AG04449 (cell line): ENCODE results near the gene BANP.
"Not testable (repeated sequence)": the region's sequence is repeated elsewhere in the genome, so short reads cannot be mapped to it uniquely, and the experiment has no call there.

Experiments
- CTCF ChIA-PET: fragments of 350-600 bp; formaldehyde crosslinking; extraction: SDS; loops from one replicate; lab custom pipeline; 2021; ENCODE audit warnings: antibody characterized with exemption; lab: Yijun Ruan, JAX
- POLR2A ChIA-PET: fragments of 400-600, 350-600 bp; formaldehyde crosslinking; extraction: SDS; loops from one replicate; lab custom pipeline; 2020; ENCODE audit warnings: antibody characterized with exemption, inconsistent platforms; lab: Yijun Ruan, JAX
- DNase-seq: peaks from one replicate; pipeline ENCODE4 v3.0.0-alpha.2; 2010; ENCODE audit warnings: low read depth, low spot score
- H3K4me3 ChIP-seq: 2 replicates; pipeline ENCODE4 v1.5.1; 2011; ENCODE audit warnings: low read depth, mild to moderate bottlenecking, control low read depth, low read length
- TF ChIP-seq, protein P1 (sequence below): IDR thresholded peaks from one replicate; pipeline ENCODE4 v1.5.1; 2011; ENCODE audit warnings: mild to moderate bottlenecking, moderate library complexity, low read length, control low read depth, inconsistent platforms; ENCODE audit not compliant: insufficient read depth; ENCODE audit errors: missing control alignments

BANP gene

DNA sequence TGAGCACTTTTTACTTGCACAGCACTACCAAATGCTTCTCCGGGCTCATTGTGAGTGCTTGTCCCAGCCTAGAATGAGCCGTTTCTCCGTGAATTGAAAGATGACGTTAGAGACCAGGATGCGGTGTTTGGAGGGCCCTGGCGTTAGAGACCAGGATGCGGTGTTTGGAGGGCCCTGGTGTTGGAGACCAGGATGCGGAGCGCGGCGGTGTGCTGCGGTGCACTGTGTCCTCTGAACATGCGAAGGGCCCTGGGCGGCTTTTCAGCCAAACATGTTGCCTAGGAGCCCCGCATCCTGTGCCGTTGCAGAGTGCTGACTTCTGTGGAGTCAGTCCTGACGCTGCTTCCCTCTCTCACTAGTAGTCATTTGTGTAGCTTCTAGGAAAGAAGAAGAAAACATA, 42.7 kb downstream of the BANP start:
- TF ChIP-seq, protein P1, sequence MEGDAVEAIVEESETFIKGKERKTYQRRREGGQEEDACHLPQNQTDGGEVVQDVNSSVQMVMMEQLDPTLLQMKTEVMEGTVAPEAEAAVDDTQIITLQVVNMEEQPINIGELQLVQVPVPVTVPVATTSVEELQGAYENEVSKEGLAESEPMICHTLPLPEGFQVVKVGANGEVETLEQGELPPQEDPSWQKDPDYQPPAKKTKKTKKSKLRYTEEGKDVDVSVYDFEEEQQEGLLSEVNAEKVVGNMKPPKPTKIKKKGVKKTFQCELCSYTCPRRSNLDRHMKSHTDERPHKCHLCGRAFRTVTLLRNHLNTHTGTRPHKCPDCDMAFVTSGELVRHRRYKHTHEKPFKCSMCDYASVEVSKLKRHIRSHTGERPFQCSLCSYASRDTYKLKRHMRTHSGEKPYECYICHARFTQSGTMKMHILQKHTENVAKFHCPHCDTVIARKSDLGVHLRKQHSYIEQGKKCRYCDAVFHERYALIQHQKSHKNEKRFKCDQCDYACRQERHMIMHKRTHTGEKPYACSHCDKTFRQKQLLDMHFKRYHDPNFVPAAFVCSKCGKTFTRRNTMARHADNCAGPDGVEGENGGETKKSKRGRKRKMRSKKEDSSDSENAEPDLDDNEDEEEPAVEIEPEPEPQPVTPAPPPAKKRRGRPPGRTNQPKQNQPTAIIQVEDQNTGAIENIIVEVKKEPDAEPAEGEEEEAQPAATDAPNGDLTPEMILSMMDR: no peak
- H3K4me3 ChIP-seq: no peak overlapping the region
- ChIA-PET CTCF (no interaction called here), POLR2A (no interaction called here)
- DNase-seq: no peak

DNA sequence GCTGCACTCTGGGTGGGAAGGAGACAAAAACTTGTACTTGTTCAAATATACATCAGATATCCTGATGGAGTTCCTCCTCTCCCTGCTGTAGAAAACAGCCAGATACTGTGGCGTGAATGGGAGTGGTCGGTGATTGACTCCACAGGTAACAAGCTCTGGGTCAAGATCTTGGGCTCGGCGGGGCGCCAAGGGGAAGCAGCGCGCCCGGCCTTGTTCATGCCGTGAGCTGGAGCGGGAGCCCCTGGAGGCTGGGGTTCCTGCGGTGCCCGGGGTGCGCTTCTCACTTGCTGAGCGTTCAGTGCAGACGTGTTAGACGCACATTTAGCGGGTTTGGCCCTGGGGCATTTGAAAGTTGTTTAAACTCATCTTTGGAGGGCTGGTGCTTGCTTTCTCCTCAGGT, 44.4 kb downstream of the BANP start:
- H3K4me3 ChIP-seq: no peak overlapping the region
- CTCF ChIA-PET: no interaction called here
- TF ChIP-seq, protein P1: no peak
- DNase-seq: no peak
- POLR2A ChIA-PET: no interaction called here

DNA sequence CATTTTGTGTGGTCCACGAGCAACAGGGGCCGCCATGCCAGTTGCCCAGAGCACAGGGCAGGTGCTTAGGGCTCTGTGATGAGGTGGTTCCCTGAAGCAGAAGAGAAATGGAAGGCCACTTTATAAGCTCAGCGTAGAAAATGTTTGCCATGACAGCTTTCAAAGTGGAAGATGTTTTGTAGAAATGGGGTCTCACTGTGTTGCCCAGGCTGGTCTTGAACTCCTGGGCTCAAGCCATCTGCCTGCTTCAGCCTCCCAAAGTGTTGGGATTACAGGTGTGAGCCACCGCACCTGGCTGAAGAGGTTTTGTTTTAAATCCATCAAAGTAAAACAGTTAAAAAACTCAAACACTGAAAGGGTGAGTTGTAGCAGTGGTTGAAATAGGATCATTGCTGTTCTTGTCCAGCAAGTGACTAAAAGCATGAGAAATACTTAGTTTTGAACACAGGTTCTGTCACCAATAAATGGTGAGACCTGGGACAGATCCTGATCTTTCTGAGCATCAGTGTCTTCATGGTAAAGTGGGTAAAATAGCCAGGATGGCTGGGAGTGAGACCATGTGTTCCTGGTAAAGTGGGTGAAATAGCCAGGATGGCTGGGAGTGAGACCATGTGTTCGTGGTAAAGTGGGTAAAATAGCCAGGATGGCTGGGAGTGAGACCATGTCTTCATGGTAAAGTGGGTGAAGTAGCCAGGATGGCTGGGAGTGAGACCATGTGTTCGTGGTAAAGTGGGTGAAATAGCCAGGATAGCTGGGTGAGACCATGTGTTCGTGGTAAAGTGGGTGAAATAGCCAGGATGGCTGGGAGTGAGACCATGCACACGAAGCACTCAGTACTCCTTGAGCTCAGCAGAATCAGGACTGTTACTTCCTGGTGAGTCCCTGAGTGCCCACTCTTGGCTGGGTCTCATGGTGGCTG, 46.0 kb downstream of the BANP start:
- H3K4me3 ChIP-seq: no peak overlapping the region
- TF ChIP-seq, protein P1: no peak
- DNase-seq: no peak
- CTCF ChIA-PET: no interaction called here
- POLR2A ChIA-PET: no interaction called here

DNA sequence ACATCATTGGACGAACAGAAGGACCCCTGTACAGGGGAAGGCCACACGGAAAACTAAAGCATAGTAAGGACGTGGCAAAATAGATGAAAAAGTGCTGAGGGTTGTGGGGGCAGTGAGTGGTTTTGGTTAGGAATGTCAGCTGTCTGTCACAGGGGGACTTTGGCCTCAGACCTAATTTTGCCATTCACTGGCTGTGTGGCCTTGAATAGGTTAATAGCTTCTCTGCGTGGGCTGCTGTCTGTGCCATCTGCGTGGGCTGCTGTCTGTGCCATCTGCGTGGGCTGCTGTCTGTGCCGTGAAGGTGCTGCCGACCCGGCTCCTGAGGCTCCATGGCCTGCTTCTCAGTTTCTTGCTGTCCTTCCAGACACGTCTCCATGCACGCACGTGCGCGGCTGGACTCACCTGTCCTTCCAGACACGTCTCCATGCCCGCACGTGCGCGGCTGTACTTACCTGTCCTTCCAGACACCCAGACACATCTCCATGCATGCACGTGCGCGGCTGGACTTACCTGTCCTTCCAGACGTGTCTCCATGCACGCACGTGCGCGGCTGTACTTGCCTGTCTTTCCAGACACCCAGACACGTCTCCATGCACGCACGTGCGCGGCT, 47.1 kb downstream of the BANP start:
- POLR2A ChIA-PET, H3K4me3 ChIP-seq, CTCF ChIA-PET, DNase-seq: not testable (repeated sequence)

DNA sequence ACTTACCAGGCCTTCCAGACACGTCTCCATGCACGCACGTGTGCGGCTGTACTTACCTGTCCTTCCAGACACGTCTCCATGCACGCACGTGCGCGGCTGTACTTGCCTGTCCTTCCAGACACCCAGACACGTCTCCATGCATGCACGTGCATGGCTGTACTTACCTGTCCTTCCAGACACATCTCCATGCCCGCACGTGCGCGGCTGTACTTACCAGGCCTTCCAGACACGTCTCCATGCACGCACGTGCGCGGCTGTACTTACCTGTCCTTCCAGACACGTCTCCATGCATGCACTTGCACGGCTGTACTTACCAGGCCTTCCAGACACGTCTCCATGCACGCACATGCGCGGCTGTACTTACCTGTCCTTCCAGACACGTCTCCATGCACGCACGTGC, 47.8 kb downstream of the BANP start:
- CTCF ChIA-PET, DNase-seq, POLR2A ChIA-PET, H3K4me3 ChIP-seq: not testable (repeated sequence)

DNA sequence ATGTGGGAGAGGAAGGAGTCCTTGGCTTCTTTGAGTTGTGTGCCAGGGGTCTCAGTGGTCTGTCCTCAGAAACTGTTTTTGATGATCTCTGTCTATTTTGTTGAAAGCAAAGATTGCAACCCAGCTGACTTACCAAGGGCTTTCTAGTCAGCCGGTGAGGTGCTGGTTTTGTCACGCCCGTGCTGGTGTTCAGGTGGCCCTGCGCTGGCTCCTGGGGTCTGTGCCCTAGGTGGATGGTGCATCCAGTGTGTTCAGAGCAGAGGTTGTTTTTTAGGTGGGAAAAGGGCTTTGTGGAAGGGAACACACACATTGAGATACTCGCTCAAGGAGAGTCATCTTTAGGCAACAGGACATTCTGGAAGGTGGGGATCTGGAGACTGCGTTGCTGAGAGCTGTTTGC, 51.0 kb downstream of the BANP start:
- ChIA-PET CTCF (interaction anchor here (1.0 to 1.1 kb wide), 2 partner anchors 14 to 20 kb away, joined by 3 read pairs; no protein-coding TSS in a partner anchor), POLR2A (no interaction called here)
- DNase-seq: no peak
- no peak overlapping the region for H3K4me3 ChIP-seq
- TF ChIP-seq, protein P1: no peak

DNA sequence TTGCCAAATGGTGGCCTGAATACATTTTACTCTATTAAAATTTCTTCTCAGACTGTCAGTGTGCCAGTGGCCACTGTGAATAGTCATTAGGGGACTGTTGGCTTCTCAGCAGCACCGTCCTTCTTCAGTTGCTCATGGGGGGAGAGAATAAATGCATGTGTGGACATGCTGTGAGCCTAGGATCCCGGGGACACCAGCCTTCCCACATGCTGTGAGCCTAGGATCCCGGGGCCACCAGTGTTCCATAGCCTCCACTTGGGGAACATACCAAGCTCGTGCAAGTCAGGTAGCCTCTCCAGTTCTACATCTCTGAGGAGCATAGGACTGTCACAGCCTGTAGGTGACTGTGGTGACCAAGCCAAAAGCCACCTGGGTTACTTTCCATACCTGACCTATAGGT, 51.5 kb downstream of the BANP start:
- ChIA-PET CTCF (no interaction called here), POLR2A (no interaction called here)
- no peak overlapping the region for H3K4me3 ChIP-seq
- DNase-seq: no peak
- TF ChIP-seq, protein P1: no peak
